ENCODE results near the gene OR8D1.

Gene OR8D1

GRCh38 chr11:124313849-124314248 is at the start of gene OR8D1:
OR8D1 (minus strand) TSS chr11:124313949; CDS start chr11:124310766, 3,183 bp downstream.
- no peak for DNase-seq

- no peak for DNase-seq
Measured at GRCh38 chr11:124359566-124359965, 45.8 kb upstream of the OR8D1 start.

GRCh38 chr11:124346311-124346955 is 32.7 kb upstream of the OR8D1 start:
- no peak for DNase-seq

GRCh38 chr11:124344346-124344745 is 30.6 kb upstream of the OR8D1 start:
- DNase-seq: no peak

- peak; percentile 66 for DNase-seq
Measured at GRCh38 chr11:124340142-124340447, 26.3 kb upstream of the OR8D1 start.

- DNase-seq: peak; percentile 82
Measured at GRCh38 chr11:124339396-124340141, 25.8 kb upstream of the OR8D1 start.

- no peak for DNase-seq
Measured at GRCh38 chr11:124331873-124332272, 18.1 kb upstream of the OR8D1 start.

GRCh38 chr11:124329787-124330478 is 16.2 kb upstream of the OR8D1 start:
- DNase-seq: peak; percentile 89

- peak; percentile 73 for DNase-seq
Measured at GRCh38 chr11:124327775-124328174, 14.0 kb upstream of the OR8D1 start.

- DNase-seq: no peak
Measured at GRCh38 chr11:124322356-124322755, 8.6 kb upstream of the OR8D1 start.

GRCh38 chr11:124320097-124320496 is 6.3 kb upstream of the OR8D1 start, which contains the start of gene OR8D2:
OR8D2 (minus strand) TSS chr11:124320197; CDS start chr11:124320197, 0 bp downstream.
- DNase-seq: no peak

- DNase-seq: peak; percentile 64
Measured at GRCh38 chr11:124315052-124315451, 1.3 kb upstream of the OR8D1 start.

- DNase-seq: no peak
Measured at GRCh38 chr11:124313131-124313530, 618 bp downstream of the OR8D1 start.

GRCh38 chr11:124311670-124312069 is 2.1 kb downstream of the OR8D1 start:
- no peak for DNase-seq

GRCh38 chr11:124311269-124311668 is 2.5 kb downstream of the OR8D1 start:
- DNase-seq: no peak

GRCh38 chr11:124310721-124311120 is 3.0 kb downstream of the OR8D1 start:
- no peak for DNase-seq

- no peak for DNase-seq
Measured at GRCh38 chr11:124307093-124307492, 6.7 kb downstream of the OR8D1 start.

- DNase-seq: no peak
Measured at GRCh38 chr11:124302347-124303125, 11.2 kb downstream of the OR8D1 start.

- DNase-seq: peak; percentile 60
Measured at GRCh38 chr11:124301548-124301947, 12.2 kb downstream of the OR8D1 start.

- no peak for DNase-seq
Measured at GRCh38 chr11:124297921-124298320, 15.8 kb downstream of the OR8D1 start.

- no peak for DNase-seq
Measured at GRCh38 chr11:124296016-124296415, 17.7 kb downstream of the OR8D1 start.

- peak; percentile 88 for DNase-seq
Measured at GRCh38 chr11:124294687-124295086, 19.1 kb downstream of the OR8D1 start.

Data from OCI-M1 (cell line).